Spleen (tissue), 11 donors: ENCODE results near the gene GEMIN2. TPM values are rescaled to one million over a fixed set of nuclear protein-coding genes. Genes with fewer than 3 reads are reported as not detected.

Experiments used
- DNase-seq: peaks from one replicate; pipeline ENCODE4 v3.0.0-alpha.2; 2020
- H3K27ac ChIP-seq, 8 donors: fragments of 200-600 bp; sonication (generic) in 7 of 8; 1 replicate in 4 of 8; 2 replicates in 4 of 8; pipeline versions ENCODE4 v1.5.0 to v1.8.0; 2016 to 2021; ENCODE audit warnings: inconsistent platforms in 4 of 8, mild to moderate bottlenecking in 4 of 8, moderate library complexity in 1 of 8
- H3K27me3 ChIP-seq, 7 donors: fragments of 200-600 bp; sonication (generic) in 6 of 7; replicated peaks in 1 of 7; 1 replicate in 4 of 7; 2 replicates in 3 of 7; pipeline versions ENCODE4 v1.5.0 to v1.8.0; 2016 to 2021; ENCODE audit warnings: inconsistent platforms in 3 of 7, mild to moderate bottlenecking in 1 of 7
- H3K36me3 ChIP-seq, 6 donors: fragments of 200-600 bp; sonication (generic) in 5 of 6; 1 replicate in 4 of 6; 2 replicates in 2 of 6; pipeline versions ENCODE4 v1.5.0 to v1.8.0; 2016 to 2021; ENCODE audit warnings: inconsistent platforms in 2 of 6
- H3K4me1 ChIP-seq, 6 donors: fragments of 200-600 bp; sonication (generic) in 5 of 6; 1 replicate in 3 of 6; 2 replicates in 3 of 6; pipeline versions ENCODE4 v1.5.0 to v1.8.0; 2016 to 2021; ENCODE audit warnings: inconsistent platforms in 3 of 6
- H3K4me3 ChIP-seq, 8 donors: fragments of 200-600 bp; sonication (generic) in 7 of 8; 1 replicate in 4 of 8; 2 replicates in 4 of 8; pipeline versions ENCODE4 v1.5.0 to v1.8.0; 2016 to 2021; ENCODE audit warnings: inconsistent platforms in 4 of 8, mild to moderate bottlenecking in 4 of 8, moderate library complexity in 2 of 8
- H3K9me3 ChIP-seq, 8 donors: fragments of 200-600 bp; sonication (generic) in 7 of 8; 1 replicate in 4 of 8; 2 replicates in 4 of 8; pipeline versions ENCODE4 v1.5.0 to v1.8.0; 2016 to 2021; ENCODE audit warnings: inconsistent platforms in 4 of 8
- POLR2A ChIP-seq, 3 donors: fragments of 450-650 bp; IDR thresholded peaks; one replicate each; pipeline ENCODE4 v1.5.1; 2017; ENCODE audit warnings: antibody characterized with exemption in 3 of 3, mild to moderate bottlenecking in 1 of 3
- POLR2AphosphoS5 ChIP-seq, 3 donors: sonication (generic); formaldehyde crosslinking; IDR thresholded peaks; one replicate each; pipeline ENCODE4 v1.5.1; 2017; ENCODE audit warnings: antibody characterized with exemption in 3 of 3
- WGBS, 5 donors: extraction: QIAGEN DNeasy Blood & Tissue Kit in 3 of 5; methylation state at CpG; one replicate each; pipeline versions ENCODE4 v1.1.5 to v1.1.7; 2013 to 2018; 5-methylcytosine and 5-hydroxymethylcytosine counted together
- intact Hi-C: fragments of 100-400 bp; cut with DNase I; formaldehyde crosslinking; loops from one replicate; pipeline ENCODE4 v1.15.0; 2023; ENCODE audit warnings: low total_unique reads
- polyA plus RNA-seq, 3 donors: library from polyadenylated mRNA; stranded (reverse); fragments of 200-250 nt; gene quantifications; one replicate each; pipeline ENCODE4 v1.2.1, GENCODE V29; 2013
- total RNA-seq, 7 donors: library from RNA; depleted of rRNA in 3 of 7; stranded (reverse); fragments of >200 nt in 3 of 7; fragmentation: NEBNext Ultra II Directional in 4 of 7; extraction: Animal tissue kit (Norgen Biotek cat#: 25700) in 4 of 7; gene quantifications; one replicate each; pipeline versions ENCODE4 v1.1.0 to v1.2.1, GENCODE V29; 2016 to 2021
- TF ChIP-seq, protein P1 (sequence below), 11 experiments: fragments of 200-600 bp in 7 of 11; fragments of 450-650 bp in 4 of 11; sonication (generic) in 4 of 11; IDR thresholded peaks in 8 of 11; conservative IDR thresholded peaks in 3 of 11; 1 replicate in 7 of 11; 2 replicates in 4 of 11; pipeline versions ENCODE4 v1.4.0 to v1.8.0; 2016 to 2021; ENCODE audit warnings: antibody characterized with exemption in 11 of 11, inconsistent platforms in 4 of 11, mild to moderate bottlenecking in 1 of 11
- donor health status: healthy with polysubstance abuse.
- donor health status: DM: no; HTN: no; CAD: no; lungs with moderate emphysema.
- donor health status: DM: no; HTN: no; CAD: no.
- donor health status: Bipolar disorder and iron deficiency.
- donor health status: healthy.
- donor health status: DM: no; HTN: no; CAD: no.
- donor health status: DM: yes; HTN: yes; CAD: no.

GEMIN2 gene
- total and polyA plus RNA-seq, 10 donors = 8.4 to 20.8 (median 13.2) TPM

DNA sequence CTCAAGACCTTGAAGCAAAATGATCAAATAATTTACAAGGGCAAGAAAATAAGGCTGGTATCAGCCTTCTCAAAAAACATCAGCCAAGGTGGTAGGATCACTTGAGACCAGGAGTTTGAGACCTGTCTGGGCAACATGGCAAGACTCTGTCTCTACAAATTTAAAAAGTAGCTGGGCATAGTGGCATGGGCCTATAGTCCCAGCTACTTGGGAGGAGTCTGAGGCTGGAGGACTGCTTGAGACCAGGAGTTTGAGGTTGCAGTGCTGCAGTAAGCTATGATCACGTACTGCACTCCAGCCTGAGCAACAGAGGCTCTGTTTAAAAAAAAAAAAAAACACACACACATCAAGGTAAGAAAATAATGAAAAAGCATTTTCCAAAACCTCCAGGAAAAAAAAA, 33.2 kb upstream of the GEMIN2 start:
- TF ChIP-seq POLR2AphosphoS5 (IDR thresholded peaks at IDR 0.05) (no peak), POLR2A (IDR thresholded peaks at IDR 0.05) (no peak)
- TF ChIP-seq, protein P1, sequence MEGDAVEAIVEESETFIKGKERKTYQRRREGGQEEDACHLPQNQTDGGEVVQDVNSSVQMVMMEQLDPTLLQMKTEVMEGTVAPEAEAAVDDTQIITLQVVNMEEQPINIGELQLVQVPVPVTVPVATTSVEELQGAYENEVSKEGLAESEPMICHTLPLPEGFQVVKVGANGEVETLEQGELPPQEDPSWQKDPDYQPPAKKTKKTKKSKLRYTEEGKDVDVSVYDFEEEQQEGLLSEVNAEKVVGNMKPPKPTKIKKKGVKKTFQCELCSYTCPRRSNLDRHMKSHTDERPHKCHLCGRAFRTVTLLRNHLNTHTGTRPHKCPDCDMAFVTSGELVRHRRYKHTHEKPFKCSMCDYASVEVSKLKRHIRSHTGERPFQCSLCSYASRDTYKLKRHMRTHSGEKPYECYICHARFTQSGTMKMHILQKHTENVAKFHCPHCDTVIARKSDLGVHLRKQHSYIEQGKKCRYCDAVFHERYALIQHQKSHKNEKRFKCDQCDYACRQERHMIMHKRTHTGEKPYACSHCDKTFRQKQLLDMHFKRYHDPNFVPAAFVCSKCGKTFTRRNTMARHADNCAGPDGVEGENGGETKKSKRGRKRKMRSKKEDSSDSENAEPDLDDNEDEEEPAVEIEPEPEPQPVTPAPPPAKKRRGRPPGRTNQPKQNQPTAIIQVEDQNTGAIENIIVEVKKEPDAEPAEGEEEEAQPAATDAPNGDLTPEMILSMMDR (IDR thresholded peaks at IDR 0.05 in 8 of 11, conservative IDR thresholded peaks at IDR 0.05 in 3 of 11) = no peak
- no peak overlapping the region for H3K27ac ChIP-seq
- H3K4me3 ChIP-seq = no peak overlapping the region
- no peaks in the 10 kb centered on the region for H3K9me3 ChIP-seq
- WGBS, 5 donors = 93 to 100% (median 98%) methylated on average over 1 of the region's 1 CpG
- intact Hi-C loops = no loop called here
- no peaks in the 10 kb centered on the region for H3K4me1 ChIP-seq
- H3K27me3 ChIP-seq = no peaks in the 10 kb centered on the region
- no peak for DNase-seq
- peaks cover 3 to 100% (median 64%) of the 10 kb centered on the region in 6 donors for H3K36me3 ChIP-seq

DNA sequence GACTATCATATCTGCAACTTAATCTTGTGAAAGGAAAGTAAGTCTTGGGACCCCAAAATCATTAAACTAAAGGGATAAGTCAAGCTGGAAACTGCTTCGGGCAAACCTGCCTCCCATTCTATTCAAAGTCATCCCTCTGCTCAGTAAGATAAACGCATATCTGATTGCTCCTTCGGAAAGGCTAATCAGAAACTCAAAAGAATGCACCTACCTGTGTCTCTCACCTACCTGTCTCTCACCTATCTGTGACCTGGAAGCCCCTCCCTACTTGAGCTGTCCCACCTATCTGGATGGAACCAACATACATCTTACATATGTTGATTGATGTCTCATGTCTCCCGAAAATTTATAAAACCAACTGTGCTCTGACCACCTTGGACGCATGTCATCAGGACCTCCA, 31.0 kb upstream of the GEMIN2 start:
- WGBS, 5 donors = 73 to 87% (median 76%) methylated on average over 5 of the region's 5 CpGs

DNA sequence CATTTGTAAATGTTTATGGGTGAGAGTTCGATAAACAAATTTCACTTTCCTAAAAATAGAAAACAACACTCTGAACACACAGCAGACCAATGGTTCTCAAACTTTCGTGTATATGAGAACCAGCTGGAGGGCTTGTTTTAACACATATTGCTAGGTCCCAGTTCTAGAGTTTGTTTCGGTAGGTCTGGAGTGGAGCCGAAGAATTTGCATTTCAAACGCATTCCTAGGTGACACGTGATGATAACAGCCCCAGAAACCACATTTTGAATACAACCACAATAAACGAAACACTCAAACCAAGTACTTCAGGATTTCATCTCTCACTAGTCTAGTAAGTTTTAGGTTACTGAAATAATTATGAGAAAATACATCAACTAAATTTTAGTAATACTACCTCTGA, 28.2 kb upstream of the GEMIN2 start:
- no peak for DNase-seq
- no peaks in the 10 kb centered on the region for H3K27me3 ChIP-seq
- 82 to 92% (median 89%) methylated on average over 7 of the region's 7 CpGs for WGBS, 5 donors
- TF ChIP-seq, protein P1 (IDR thresholded peaks at IDR 0.05 in 8 of 11, conservative IDR thresholded peaks at IDR 0.05 in 3 of 11) = no peak
- no peak for TF ChIP-seq POLR2AphosphoS5 (IDR thresholded peaks at IDR 0.05)
- TF ChIP-seq POLR2A (IDR thresholded peaks at IDR 0.05) = no peak
- H3K9me3 ChIP-seq = no peaks in the 10 kb centered on the region
- no peaks in the 10 kb centered on the region for H3K4me1 ChIP-seq
- intact Hi-C loops = no loop called here
- H3K36me3 ChIP-seq = peaks cover 3 to 100% (median 80%) of the 10 kb centered on the region in 6 donors
- H3K27ac ChIP-seq = no peak overlapping the region
- no peak overlapping the region for H3K4me3 ChIP-seq

More for the DNA sequence above, 31.0 kb upstream of the GEMIN2 start:
- no peak for DNase-seq
- Histone ChIP-seq H3K27ac (no peak overlapping the region), H3K9me3 (no peaks in the 10 kb centered on the region), H3K27me3 (no peaks in the 10 kb centered on the region), H3K4me1 (no peaks in the 10 kb centered on the region), H3K36me3 (peaks cover 3 to 100% (median 66%) of the 10 kb centered on the region in 6 donors), H3K4me3 (no peak overlapping the region)
- TF ChIP-seq POLR2A (IDR thresholded peaks at IDR 0.05) (no peak), POLR2AphosphoS5 (IDR thresholded peaks at IDR 0.05) (no peak)
- TF ChIP-seq, protein P1 (IDR thresholded peaks at IDR 0.05 in 8 of 11, conservative IDR thresholded peaks at IDR 0.05 in 3 of 11) = no peak
- intact Hi-C loops = no loop called here

DNA sequence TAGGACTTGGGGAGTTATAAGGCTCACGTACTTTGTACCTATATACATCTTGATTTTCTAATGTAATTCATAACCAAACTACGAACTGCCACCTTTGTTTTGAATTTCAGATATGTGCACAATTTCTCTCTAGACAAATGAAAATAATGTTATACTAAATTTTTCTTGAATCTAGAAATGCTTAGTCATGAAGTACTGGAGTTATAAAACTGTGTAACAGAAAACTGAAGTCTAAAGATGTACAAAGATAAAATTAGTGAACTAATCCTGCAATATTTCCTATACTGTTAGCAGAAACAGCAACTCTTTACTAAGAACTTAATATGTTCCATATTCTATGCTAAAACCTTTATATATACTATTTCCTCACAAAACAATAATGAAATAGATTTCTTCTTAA, 26.6 kb upstream of the GEMIN2 start:
- no peak for TF ChIP-seq POLR2AphosphoS5 (IDR thresholded peaks at IDR 0.05)
- no peak for TF ChIP-seq POLR2A (IDR thresholded peaks at IDR 0.05)
- TF ChIP-seq, protein P1 (IDR thresholded peaks at IDR 0.05 in 8 of 11, conservative IDR thresholded peaks at IDR 0.05 in 3 of 11) = no peak
- Histone ChIP-seq H3K27me3 (no peaks in the 10 kb centered on the region), H3K4me1 (no peaks in the 10 kb centered on the region), H3K4me3 (no peak overlapping the region), H3K36me3 (peaks cover 2 to 100% (median 83%) of the 10 kb centered on the region in 6 donors), H3K9me3 (no peaks in the 10 kb centered on the region), H3K27ac (no peak overlapping the region)
- no peak for DNase-seq
- WGBS, 5 donors = 94 to 99% (median 98%) methylated on average over 2 of the region's 2 CpGs
- intact Hi-C loops = no loop called here
